ENCODE data around the gene PRPF19. TPM values are rescaled to one million over a fixed set of nuclear protein-coding genes. Genes with fewer than 3 reads are reported as not detected.

Gene PRPF19
- total RNA-seq, 1 donor from 2014 or later = 143 TPM

DNA sequence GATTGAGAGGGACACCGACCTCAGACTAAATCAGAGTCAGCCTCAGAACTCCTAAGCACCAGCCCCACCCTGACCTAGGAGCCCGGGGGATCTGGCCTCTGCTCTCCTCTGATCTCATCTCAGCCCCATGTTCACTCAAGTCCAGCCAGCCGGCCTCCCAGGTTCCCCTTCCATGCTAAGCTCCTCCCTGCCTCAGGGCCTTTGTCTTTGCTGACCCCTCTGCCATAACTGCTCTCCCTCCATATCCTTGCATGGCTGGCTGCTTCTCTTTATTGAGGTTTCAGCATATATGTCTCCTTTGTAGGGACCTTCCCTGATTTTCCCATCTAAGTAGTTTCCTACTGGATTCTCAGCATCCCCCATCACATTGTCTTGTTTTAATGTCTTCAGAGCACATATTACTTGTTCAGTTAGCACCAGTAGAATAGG, 46.4 kb upstream of the PRPF19 start:
- no peak for DNase-seq
- peak overlapping the region; percentile 91 for H3K27ac Mint-ChIP-seq
- no peak for ATAC-seq (ENCODE audit: low read depth)
- CTCF ChIA-PET = interaction anchor here (0.8 to 2.2 kb wide), 3 partner anchors 13 to 37 kb away, joined by 4 to 13 read pairs (median 5); no protein-coding TSS in a partner anchor
- H3K27me3 Mint-ChIP-seq = no peaks in the 10 kb centered on the region
- peaks cover 10% of the 10 kb centered on the region for H3K36me3 Mint-ChIP-seq (ENCODE audit: low read depth)
- intact Hi-C loops (cut with micrococcal nuclease) = loop anchor here (1.0 to 5.0 kb wide), 9 partner anchors 18 to 209 kb away; partner anchors contain the start of genes CCDC86, CD6 and VPS37C
- H3K4me3 Mint-ChIP-seq = peak overlapping the region; percentile 91
- TF ChIP-seq CTCF (IDR thresholded peaks at IDR 0.05) = no peak
- H3K4me1 Mint-ChIP-seq = peaks cover 52% of the 10 kb centered on the region
- no peaks in the 10 kb centered on the region for H3K9me3 Mint-ChIP-seq
- POLR2A ChIA-PET = interaction anchor here (0.9 to 6.0 kb wide), 13 partner anchors 11 to 118 kb away, joined by 3 to 102 read pairs (median 4); partner anchors contain the start of genes CCDC86, CD6, TMEM109 and TMEM132A

- intact Hi-C loops (cut with micrococcal nuclease) = loop anchor here (1.0 to 5.0 kb wide), 9 partner anchors 19 to 209 kb away; partner anchors contain the start of genes CCDC86, CD6 and VPS37C
- TF ChIP-seq CTCF (IDR thresholded peaks at IDR 0.05) = no peak
- ChIA-PET POLR2A (interaction anchor here (0.6 to 6.0 kb wide), 17 partner anchors 9 to 1282 kb away, joined by 3 to 102 read pairs (median 4); partner anchors contain the start of genes CCDC86, CD6, TMEM109 and TMEM132A), CTCF (interaction anchor here (1.8 kb wide), 1 partner anchor 37 kb away, joined by 5 read pairs; no protein-coding TSS in a partner anchor)
- Mint-ChIP-seq H3K4me1 (peaks cover 57% of the 10 kb centered on the region), H3K9me3 (no peaks in the 10 kb centered on the region), H3K36me3 (ENCODE audit: low read depth) (peaks cover 15% of the 10 kb centered on the region), H3K27me3 (no peaks in the 10 kb centered on the region), H3K4me3 (peak within 1 kb of the TSS; percentile 91), H3K27ac (peak within 1 kb of the TSS; percentile 91)
- peak; percentile 62 for DNase-seq
- ATAC-seq (ENCODE audit: low read depth) = peak; percentile 88
These were observed 45.7 kb upstream of the PRPF19 start, which contains the start of gene SLC15A3 for GRCh38 chr11:60951904-60952741. SLC15A3 (minus strand) TSS chr11:60952176; CDS start chr11:60951551, 625 bp downstream.

- ChIA-PET POLR2A (interaction anchor here (0.6 to 6.0 kb wide), 18 partner anchors 8 to 1282 kb away, joined by 3 to 102 read pairs (median 4); partner anchors contain the start of genes CCDC86, CD6, TMEM109 and TMEM132A), CTCF (interaction anchor here (1.8 kb wide), 1 partner anchor 36 kb away, joined by 5 read pairs; no protein-coding TSS in a partner anchor)
- Mint-ChIP-seq H3K27me3 (no peaks in the 10 kb centered on the region), H3K4me3 (peak overlapping the region; percentile 91), H3K36me3 (ENCODE audit: low read depth) (peaks cover 20% of the 10 kb centered on the region), H3K4me1 (peaks cover 60% of the 10 kb centered on the region), H3K9me3 (no peaks in the 10 kb centered on the region), H3K27ac (peak overlapping the region; percentile 91)
- TF ChIP-seq CTCF (IDR thresholded peaks at IDR 0.05) = no peak
- intact Hi-C loops (cut with micrococcal nuclease) = loop anchor here (5.0 kb wide), 3 partner anchors 109 to 189 kb away; partner anchors contain the start of gene CCDC86
- DNase-seq = no peak
- ATAC-seq (ENCODE audit: low read depth) = peak; percentile 7
These were observed 45.2 kb upstream of the PRPF19 start for GRCh38 chr11:60951606-60951903.

DNA sequence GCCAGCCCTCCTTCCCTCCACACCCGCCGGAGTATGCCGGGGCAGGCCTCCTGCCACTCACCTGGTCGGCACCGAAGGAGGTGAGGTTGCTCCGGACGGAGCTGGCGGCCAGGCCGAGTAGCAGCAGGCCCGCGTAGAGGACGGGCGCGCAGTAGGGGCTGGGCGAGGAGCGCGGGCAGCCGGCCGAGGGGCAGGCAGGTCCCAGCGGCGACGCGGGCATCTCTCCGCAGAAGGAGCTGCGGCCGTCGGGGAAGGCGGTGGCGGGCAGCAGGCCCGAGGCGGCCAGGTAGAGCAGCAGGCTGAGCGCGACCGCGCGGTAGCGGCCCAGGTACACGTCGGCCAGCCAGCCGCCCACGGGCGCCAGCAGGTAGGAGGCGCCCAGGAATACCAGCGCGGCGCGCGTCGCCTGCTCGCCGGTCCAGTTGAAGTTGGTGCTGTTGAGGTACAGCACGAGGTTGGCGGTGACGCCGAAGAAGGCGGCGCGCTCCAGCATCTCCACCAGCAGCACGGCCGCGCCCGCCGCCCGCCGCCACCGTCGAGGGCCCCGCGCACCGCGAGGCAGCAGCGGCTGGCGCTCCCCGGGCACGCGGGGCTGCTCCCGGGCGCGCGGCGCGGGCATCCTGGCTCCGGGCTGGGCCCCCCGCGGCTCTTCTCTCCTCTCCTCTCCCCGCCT, 44.7 kb upstream of the PRPF19 start:
- H3K36me3 Mint-ChIP-seq (ENCODE audit: low read depth) = peaks cover 25% of the 10 kb centered on the region
- no peaks in the 10 kb centered on the region for H3K9me3 Mint-ChIP-seq
- H3K27me3 Mint-ChIP-seq = no peaks in the 10 kb centered on the region
- POLR2A ChIA-PET = interaction anchor here (0.6 to 6.0 kb wide), 15 partner anchors 8 to 411 kb away, joined by 3 to 102 read pairs (median 4); partner anchors contain the start of genes CYB561A3, PRPF19, TMEM109 and TMEM138
- peak overlapping the region; percentile 91 for H3K4me3 Mint-ChIP-seq
- CTCF ChIA-PET = interaction anchor here (1.0 to 1.8 kb wide), 3 partner anchors 9 to 51 kb away, joined by 3 to 7 read pairs (median 5); no protein-coding TSS in a partner anchor
- TF ChIP-seq CTCF (IDR thresholded peaks at IDR 0.05) = no peak
- DNase-seq (no peak), ATAC-seq (ENCODE audit: low read depth) (peak; percentile 2)
- H3K27ac Mint-ChIP-seq = peak overlapping the region; percentile 91
- peaks cover 63% of the 10 kb centered on the region for H3K4me1 Mint-ChIP-seq
- intact Hi-C loops (cut with micrococcal nuclease) = loop anchor here (5.0 kb wide), 3 partner anchors 109 to 189 kb away; partner anchors contain the start of gene CCDC86
